ENCODE data around the gene C14orf180. TPM values are rescaled to one million over a fixed set of nuclear protein-coding genes. Genes with fewer than 3 reads are reported as not detected.
A peak's percentile ranks its signal among the peaks of the same experiment; 100 is the strongest.

The C14orf180 gene
- total RNA-seq (2014; rRNA removed; shearing (Covaris generic)) (not detected in 2 replicates), polyA plus RNA-seq (2016; fragmentation: Nextera tagmentation; extraction: Ambion mirVana) (not detected in 2 replicates)

GRCh38 chr14:104579507-104579906, at the start of gene C14orf180:
TSS of gene C14orf180 (plus strand) at chr14:104579764. CDS start at chr14:104586431, 6,667 bp downstream.
- Histone ChIP-seq H3F3A (ENCODE audit: insufficient read depth) (no peaks in the 10 kb centered on the region), H3K27ac (no peak within 1 kb of the TSS), H3K4me2 (ENCODE audit: unreplicated experiment) (no peak within 1 kb of the TSS), H3K9me3 (ENCODE audit: low read depth) (no peaks in the 10 kb centered on the region), H3K9ac (no peak within 1 kb of the TSS), H3K79me2 (ENCODE audit: insufficient read depth) (no peaks in the 10 kb centered on the region), H3K27me3 (replicated peaks; ENCODE audit: insufficient read depth) (no peaks in the 10 kb centered on the region; the same call in 1 of the 2 replicates), H3K36me3 (ENCODE audit: low read depth) (no peaks in the 10 kb centered on the region), H4K20me1 (ENCODE audit: insufficient read depth) (no peaks in the 10 kb centered on the region), H3K4me1 (ENCODE audit: insufficient read depth) (no peaks in the 10 kb centered on the region), H2AFZ (no peak within 1 kb of the TSS), H3K9me2 (ENCODE audit: insufficient read depth) (no peaks in the 10 kb centered on the region), H3K4me3 (no peak within 1 kb of the TSS)
- WGBS, 2 experiments (ENCODE audit: low coverage in 1 of 2, low lambda C conversion rate in 2 of 2, missing lambda C conversion rate in 2 of 2): 48 to 51% methylated on average over 16 to 17 of the region's 17 CpGs
- no peak for DNase-seq
- in situ Hi-C loops (cut with MboI): no loop called here
- TF ChIP-seq EZH2 (IDR thresholded peaks at IDR 0.05; ENCODE audit: insufficient read depth, poor library complexity, severe bottlenecking): no peak
- TF ChIP-seq EZH2phosphoT487 (IDR thresholded peaks at IDR 0.05; ENCODE audit: insufficient read depth, low read depth): no peak

- no peak overlapping the region for H2AFZ ChIP-seq
- 23 to 24% methylated on average over 10 of the region's 10 CpGs for WGBS, 2 experiments (ENCODE audit: low coverage in 1 of 2, low lambda C conversion rate in 2 of 2, missing lambda C conversion rate in 2 of 2)
- no peaks in the 10 kb centered on the region for H4K20me1 ChIP-seq (ENCODE audit: insufficient read depth)
- no peak overlapping the region for H3K27ac ChIP-seq
- no peaks in the 10 kb centered on the region for H3K79me2 ChIP-seq (ENCODE audit: insufficient read depth)
- H3K4me2 ChIP-seq (ENCODE audit: unreplicated experiment): no peak overlapping the region
- no peak for DNase-seq
- H3K9me3 ChIP-seq (ENCODE audit: low read depth): no peaks in the 10 kb centered on the region
- no peak overlapping the region for H3K9ac ChIP-seq
- in situ Hi-C loops (cut with MboI): no loop called here
- no peaks in the 10 kb centered on the region for H3K36me3 ChIP-seq (ENCODE audit: low read depth)
- no peak for TF ChIP-seq EZH2 (IDR thresholded peaks at IDR 0.05; ENCODE audit: insufficient read depth, poor library complexity, severe bottlenecking)
- TF ChIP-seq EZH2phosphoT487 (IDR thresholded peaks at IDR 0.05; ENCODE audit: insufficient read depth, low read depth): no peak
- H3F3A ChIP-seq (ENCODE audit: insufficient read depth): no peaks in the 10 kb centered on the region
- no peaks in the 10 kb centered on the region for H3K9me2 ChIP-seq (ENCODE audit: insufficient read depth)
- no peaks in the 10 kb centered on the region for H3K4me1 ChIP-seq (ENCODE audit: insufficient read depth)
- no peak overlapping the region for H3K4me3 ChIP-seq
- no peaks in the 10 kb centered on the region for H3K27me3 ChIP-seq (replicated peaks; ENCODE audit: insufficient read depth)
These were observed 48.9 kb upstream of the C14orf180 start for GRCh38 chr14:104530646-104531045.

GRCh38 chr14:104531421-104532190, 48.0 kb upstream of the C14orf180 start:
- H3K9me3 ChIP-seq (ENCODE audit: low read depth): no peaks in the 10 kb centered on the region
- no peak overlapping the region for H2AFZ ChIP-seq
- H3K9ac ChIP-seq: no peak overlapping the region
- no peak overlapping the region for H3K4me2 ChIP-seq (ENCODE audit: unreplicated experiment)
- H3K27me3 ChIP-seq (replicated peaks; ENCODE audit: insufficient read depth): no peaks in the 10 kb centered on the region
- H3F3A ChIP-seq (ENCODE audit: insufficient read depth): no peaks in the 10 kb centered on the region
- H3K27ac ChIP-seq: no peak overlapping the region
- no peaks in the 10 kb centered on the region for H3K4me1 ChIP-seq (ENCODE audit: insufficient read depth)
- H3K36me3 ChIP-seq (ENCODE audit: low read depth): no peaks in the 10 kb centered on the region
- TF ChIP-seq EZH2phosphoT487 (IDR thresholded peaks at IDR 0.05; ENCODE audit: insufficient read depth, low read depth) (no peak), EZH2 (IDR thresholded peaks at IDR 0.05; ENCODE audit: insufficient read depth, poor library complexity, severe bottlenecking) (no peak)
- H3K4me3 ChIP-seq: no peak overlapping the region
- no peaks in the 10 kb centered on the region for H3K9me2 ChIP-seq (ENCODE audit: insufficient read depth)
- WGBS, 2 experiments (ENCODE audit: low coverage in 1 of 2, low lambda C conversion rate in 2 of 2, missing lambda C conversion rate in 2 of 2): 43 to 44% methylated on average over 19 of the region's 19 CpGs
- in situ Hi-C loops (cut with MboI): no loop called here
- DNase-seq: no peak
- no peaks in the 10 kb centered on the region for H3K79me2 ChIP-seq (ENCODE audit: insufficient read depth)
- H4K20me1 ChIP-seq (ENCODE audit: insufficient read depth): no peaks in the 10 kb centered on the region

- H3K79me2 ChIP-seq (ENCODE audit: insufficient read depth): no peaks in the 10 kb centered on the region
- no peaks in the 10 kb centered on the region for H3K36me3 ChIP-seq (ENCODE audit: low read depth)
- no peaks in the 10 kb centered on the region for H3K9me3 ChIP-seq (ENCODE audit: low read depth)
- H3K9ac ChIP-seq: no peak overlapping the region
- H4K20me1 ChIP-seq (ENCODE audit: insufficient read depth): no peaks in the 10 kb centered on the region
- DNase-seq: peak; percentile 16
- H3K4me3 ChIP-seq: no peak overlapping the region
- H3K9me2 ChIP-seq (ENCODE audit: insufficient read depth): no peaks in the 10 kb centered on the region
- no peaks in the 10 kb centered on the region for H3K27me3 ChIP-seq (replicated peaks; ENCODE audit: insufficient read depth)
- in situ Hi-C loops (cut with MboI): no loop called here
- 57 to 63% methylated on average over 3 of the region's 3 CpGs for WGBS, 2 experiments (ENCODE audit: low coverage in 1 of 2, low lambda C conversion rate in 2 of 2, missing lambda C conversion rate in 2 of 2)
- TF ChIP-seq EZH2 (IDR thresholded peaks at IDR 0.05; ENCODE audit: insufficient read depth, poor library complexity, severe bottlenecking) (no peak), EZH2phosphoT487 (IDR thresholded peaks at IDR 0.05; ENCODE audit: insufficient read depth, low read depth) (no peak)
- no peaks in the 10 kb centered on the region for H3K4me1 ChIP-seq (ENCODE audit: insufficient read depth)
- no peak overlapping the region for H3K4me2 ChIP-seq (ENCODE audit: unreplicated experiment)
- no peak overlapping the region for H3K27ac ChIP-seq
- no peaks in the 10 kb centered on the region for H3F3A ChIP-seq (ENCODE audit: insufficient read depth)
- H2AFZ ChIP-seq: no peak overlapping the region
These were observed 47.4 kb upstream of the C14orf180 start for GRCh38 chr14:104532191-104532555.
